Measurements from ENCODE around the gene BTG1. TPM values are rescaled to one million over a fixed set of nuclear protein-coding genes. Genes with fewer than 3 reads are reported as not detected.

BTG1 gene
- total RNA-seq, 1 experiment from 2014 or later = 72.4 TPM

- H3K4me2 ChIP-seq = no peak overlapping the region
- H3K9me2 ChIP-seq (ENCODE audit: insufficient read depth) = no peaks in the 10 kb centered on the region
- no peak overlapping the region for H3K27ac ChIP-seq
- BruUV-seq (replicated peaks) = no TSS peak
- TF ChIP-seq EZH2 (IDR thresholded peaks at IDR 0.05; ENCODE audit: low read depth) (no peak), CTCF (conservative IDR thresholded peaks at IDR 0.05) (no peak)
- ChIA-PET CTCF (no interaction called here), POLR2A (ENCODE audit: unreplicated experiment) (no interaction called here)
- H3K36me3 ChIP-seq (ENCODE audit: low read depth) = no peaks in the 10 kb centered on the region; the same call in 1 of the 2 replicates
- H2AFZ ChIP-seq = no peak overlapping the region
- no peaks in the 10 kb centered on the region for H3K27me3 ChIP-seq (ENCODE audit: insufficient read depth, low read depth)
- no peak for DNase-seq
- H3K9me3 ChIP-seq (ENCODE audit: insufficient read depth, low read depth) = peaks cover 3% of the 10 kb centered on the region; the same call in 1 of the 2 replicates
- H3K79me2 ChIP-seq (ENCODE audit: low read depth) = peaks cover 18% of the 10 kb centered on the region
- H3F3A ChIP-seq (ENCODE audit: insufficient read depth, low read depth) = 0 out of 2 replicates have a peak, but pooled peaks cover 6% of the 10 kb centered on the region
- intact Hi-C loops (cut with micrococcal nuclease; ENCODE audit: unreplicated experiment) = no loop called here
- no peak overlapping the region for H3K4me3 ChIP-seq
- no peaks in the 10 kb centered on the region for H4K20me1 ChIP-seq (ENCODE audit: insufficient read depth)
- H3K4me1 ChIP-seq (replicated peaks; ENCODE audit: insufficient read depth) = no peaks in the 10 kb centered on the region
Observed at GRCh38 chr12:92114834-92115233, 30.8 kb downstream of the BTG1 start.

DNA sequence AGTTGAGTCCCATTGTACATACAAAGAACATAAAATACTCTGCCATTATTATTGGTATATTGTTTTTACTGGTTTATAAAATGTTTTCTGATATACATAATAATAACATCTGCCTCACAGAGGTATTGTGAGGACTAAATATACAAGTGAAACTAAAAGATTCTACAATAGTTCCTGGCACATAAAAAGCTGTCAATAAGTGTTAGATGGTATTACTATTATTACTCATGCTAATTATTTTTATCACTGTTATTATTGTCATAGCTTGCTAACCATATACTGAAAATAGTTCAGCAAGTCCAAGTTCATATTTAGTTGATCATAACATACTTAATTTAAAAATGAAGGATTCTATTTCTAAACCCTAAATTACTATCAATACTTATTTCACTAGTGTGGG lies 34.4 kb downstream of the BTG1 start:
- no peaks in the 10 kb centered on the region; the same call in 1 of the 2 replicates for H3K36me3 ChIP-seq (ENCODE audit: low read depth)
- no peaks in the 10 kb centered on the region for H3F3A ChIP-seq (ENCODE audit: insufficient read depth, low read depth)
- H2AFZ ChIP-seq = no peak overlapping the region
- H3K4me2 ChIP-seq = no peak overlapping the region
- no peaks in the 10 kb centered on the region for H3K9me2 ChIP-seq (ENCODE audit: insufficient read depth)
- intact Hi-C loops (cut with micrococcal nuclease; ENCODE audit: unreplicated experiment) = no loop called here
- no peaks in the 10 kb centered on the region for H3K9me3 ChIP-seq (ENCODE audit: insufficient read depth, low read depth)
- H4K20me1 ChIP-seq (ENCODE audit: insufficient read depth) = no peaks in the 10 kb centered on the region
- H3K4me1 ChIP-seq (replicated peaks; ENCODE audit: insufficient read depth) = no peaks in the 10 kb centered on the region
- POLR2A ChIA-PET (ENCODE audit: unreplicated experiment) = interaction anchor here (0.6 kb wide), 1 partner anchor 33 kb away, joined by 4 read pairs; no protein-coding TSS in a partner anchor
- DNase-seq = no peak
- H3K4me3 ChIP-seq = no peak overlapping the region
- H3K27ac ChIP-seq = no peak overlapping the region
- H3K27me3 ChIP-seq (ENCODE audit: insufficient read depth, low read depth) = no peaks in the 10 kb centered on the region
- CTCF ChIA-PET = no interaction called here
- TF ChIP-seq CTCF (conservative IDR thresholded peaks at IDR 0.05) = no peak
- TF ChIP-seq EZH2 (IDR thresholded peaks at IDR 0.05; ENCODE audit: low read depth) = no peak
- no TSS peak for BruUV-seq (replicated peaks)
- H3K79me2 ChIP-seq (ENCODE audit: low read depth) = 0 out of 2 replicates have a peak, but pooled peaks cover 4% of the 10 kb centered on the region

- Histone ChIP-seq H3K4me2 (no peak overlapping the region), H3F3A (ENCODE audit: insufficient read depth, low read depth) (no peaks in the 10 kb centered on the region), H2AFZ (no peak overlapping the region), H3K9me2 (ENCODE audit: insufficient read depth) (no peaks in the 10 kb centered on the region), H3K79me2 (ENCODE audit: low read depth) (0 out of 2 replicates have a peak, but pooled peaks cover 4% of the 10 kb centered on the region), H3K36me3 (ENCODE audit: low read depth) (no peaks in the 10 kb centered on the region; the same call in 1 of the 2 replicates), H3K27me3 (ENCODE audit: insufficient read depth, low read depth) (no peaks in the 10 kb centered on the region), H4K20me1 (ENCODE audit: insufficient read depth) (no peaks in the 10 kb centered on the region), H3K27ac (no peak overlapping the region), H3K4me1 (replicated peaks; ENCODE audit: insufficient read depth) (no peaks in the 10 kb centered on the region), H3K4me3 (no peak overlapping the region), H3K9me3 (ENCODE audit: insufficient read depth, low read depth) (no peaks in the 10 kb centered on the region)
- POLR2A ChIA-PET (ENCODE audit: unreplicated experiment) = no interaction called here
- no peak for TF ChIP-seq EZH2 (IDR thresholded peaks at IDR 0.05; ENCODE audit: low read depth)
- TF ChIP-seq CTCF (conservative IDR thresholded peaks at IDR 0.05) = no peak
- intact Hi-C loops (cut with micrococcal nuclease; ENCODE audit: unreplicated experiment) = no loop called here
- CTCF ChIA-PET = no interaction called here
- BruUV-seq (replicated peaks) = no TSS peak
- no peak for DNase-seq
Observed at GRCh38 chr12:92110083-92110640, 35.5 kb downstream of the BTG1 start.

Data from PC-9 (cell line).